LNCAP (cell line): ENCODE measurements around the gene IL9.

Experiments used
- TF ChIP-seq, protein P1 (sequence below): fragments of 450-650 bp; IDR thresholded peaks from 2 replicates; pipeline ENCODE4 v1.5.1; 2017; ENCODE audit warnings: mild to moderate bottlenecking

The IL9 gene

DNA sequence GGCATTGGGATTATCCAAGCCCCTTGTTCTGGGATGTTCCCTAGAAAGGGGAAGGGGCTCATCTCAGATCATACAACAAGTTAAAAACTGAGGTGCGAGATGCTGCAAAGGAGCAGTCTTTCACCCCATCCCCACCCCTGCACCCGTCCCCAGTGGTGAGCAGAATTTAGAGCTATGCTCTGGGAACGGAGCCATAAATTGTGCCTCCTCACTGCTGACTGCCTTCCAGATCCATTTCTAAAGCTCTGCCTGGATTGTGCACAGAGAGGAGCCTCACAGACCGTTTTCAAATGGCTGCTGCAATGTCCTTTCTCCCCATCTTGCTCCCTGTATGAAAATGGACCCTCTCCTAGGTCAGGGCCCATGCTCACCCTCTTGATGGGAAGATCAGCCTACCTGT is 52.9 kb downstream of the IL9 start:
- TF ChIP-seq, protein P1, sequence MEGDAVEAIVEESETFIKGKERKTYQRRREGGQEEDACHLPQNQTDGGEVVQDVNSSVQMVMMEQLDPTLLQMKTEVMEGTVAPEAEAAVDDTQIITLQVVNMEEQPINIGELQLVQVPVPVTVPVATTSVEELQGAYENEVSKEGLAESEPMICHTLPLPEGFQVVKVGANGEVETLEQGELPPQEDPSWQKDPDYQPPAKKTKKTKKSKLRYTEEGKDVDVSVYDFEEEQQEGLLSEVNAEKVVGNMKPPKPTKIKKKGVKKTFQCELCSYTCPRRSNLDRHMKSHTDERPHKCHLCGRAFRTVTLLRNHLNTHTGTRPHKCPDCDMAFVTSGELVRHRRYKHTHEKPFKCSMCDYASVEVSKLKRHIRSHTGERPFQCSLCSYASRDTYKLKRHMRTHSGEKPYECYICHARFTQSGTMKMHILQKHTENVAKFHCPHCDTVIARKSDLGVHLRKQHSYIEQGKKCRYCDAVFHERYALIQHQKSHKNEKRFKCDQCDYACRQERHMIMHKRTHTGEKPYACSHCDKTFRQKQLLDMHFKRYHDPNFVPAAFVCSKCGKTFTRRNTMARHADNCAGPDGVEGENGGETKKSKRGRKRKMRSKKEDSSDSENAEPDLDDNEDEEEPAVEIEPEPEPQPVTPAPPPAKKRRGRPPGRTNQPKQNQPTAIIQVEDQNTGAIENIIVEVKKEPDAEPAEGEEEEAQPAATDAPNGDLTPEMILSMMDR = no peak
